Stomach smooth muscle (tissue), 2 donors: ENCODE data around the gene KIR2DL4.
"Not testable (repeated sequence)": the region's sequence is repeated elsewhere in the genome, so short reads cannot be mapped to it uniquely, and the experiment has no call there.

ENCODE experiments used
- H3K27ac ChIP-seq: one replicate; pipeline ENCODE4 v1.7.0; 2013; ENCODE audit warnings: mild to moderate bottlenecking, low read length, inconsistent platforms
- H3K27me3 ChIP-seq, 2 donors: one replicate each; pipeline ENCODE4 v1.7.0; 2013; ENCODE audit warnings: low read length in 2 of 2; ENCODE audit not compliant: insufficient read depth in 2 of 2, control insufficient read depth in 1 of 2
- H3K36me3 ChIP-seq, 2 donors: one replicate each; pipeline ENCODE4 v1.7.0; 2013; ENCODE audit warnings: low read length in 2 of 2; ENCODE audit not compliant: control insufficient read depth in 2 of 2, insufficient read depth in 2 of 2
- H3K4me1 ChIP-seq: one replicate; pipeline ENCODE4 v1.7.0; 2013; ENCODE audit warnings: low read length; ENCODE audit not compliant: control insufficient read depth, insufficient read depth
- H3K4me3 ChIP-seq, 2 donors: one replicate each; pipeline ENCODE4 v1.7.0; 2013; ENCODE audit warnings: low read length in 2 of 2
- H3K9ac ChIP-seq, 2 donors: one replicate each; pipeline ENCODE4 v1.7.0; 2013; ENCODE audit warnings: low read length in 2 of 2, mild to moderate bottlenecking in 1 of 2
- H3K9me3 ChIP-seq, 2 donors: one replicate each; pipeline ENCODE4 v1.7.0; 2013; ENCODE audit warnings: low read length in 2 of 2; ENCODE audit not compliant: control insufficient read depth in 2 of 2
- donor health status: healthy.
- donor health status: Pancreatic carcinoma.

KIR2DL4 gene

DNA sequence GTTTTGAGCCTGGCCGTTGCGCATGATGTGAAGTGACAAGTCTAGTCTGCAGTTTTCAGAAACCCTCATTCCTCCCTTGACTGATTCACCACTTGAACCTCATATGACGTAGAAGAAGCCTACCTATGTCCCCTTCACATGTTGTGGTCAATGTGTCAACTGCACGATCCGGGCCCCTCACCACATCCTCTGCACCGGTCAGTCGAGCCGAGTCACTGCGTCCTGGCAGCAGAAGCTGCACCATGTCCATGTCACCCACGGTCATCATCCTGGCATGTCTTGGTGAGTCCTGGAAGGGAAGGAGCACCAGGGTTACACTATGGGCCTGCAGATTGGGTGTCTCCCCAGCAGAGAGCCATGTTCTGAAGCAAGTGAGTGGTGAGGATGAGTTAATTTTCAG is at the start of gene KIR2DL4:
TSS of gene KIR2DL4 (plus strand) at position 201 of the 400 bp plus-strand sequence. CDS start at position 243, 42 bp downstream.
- no peak within 1 kb of the TSS for H3K27ac ChIP-seq
- H3K4me3 ChIP-seq = no peak within 1 kb of the TSS
- H3K27me3 ChIP-seq = peaks cover 3 to 4% of the 10 kb centered on the region in 2 donors
- no peaks in the 10 kb centered on the region for H3K36me3 ChIP-seq
- H3K9me3 ChIP-seq = peaks cover 0 to under 1% of the 10 kb centered on the region in 2 donors
- H3K4me1 ChIP-seq = no peaks in the 10 kb centered on the region
- no peak within 1 kb of the TSS for H3K9ac ChIP-seq

DNA sequence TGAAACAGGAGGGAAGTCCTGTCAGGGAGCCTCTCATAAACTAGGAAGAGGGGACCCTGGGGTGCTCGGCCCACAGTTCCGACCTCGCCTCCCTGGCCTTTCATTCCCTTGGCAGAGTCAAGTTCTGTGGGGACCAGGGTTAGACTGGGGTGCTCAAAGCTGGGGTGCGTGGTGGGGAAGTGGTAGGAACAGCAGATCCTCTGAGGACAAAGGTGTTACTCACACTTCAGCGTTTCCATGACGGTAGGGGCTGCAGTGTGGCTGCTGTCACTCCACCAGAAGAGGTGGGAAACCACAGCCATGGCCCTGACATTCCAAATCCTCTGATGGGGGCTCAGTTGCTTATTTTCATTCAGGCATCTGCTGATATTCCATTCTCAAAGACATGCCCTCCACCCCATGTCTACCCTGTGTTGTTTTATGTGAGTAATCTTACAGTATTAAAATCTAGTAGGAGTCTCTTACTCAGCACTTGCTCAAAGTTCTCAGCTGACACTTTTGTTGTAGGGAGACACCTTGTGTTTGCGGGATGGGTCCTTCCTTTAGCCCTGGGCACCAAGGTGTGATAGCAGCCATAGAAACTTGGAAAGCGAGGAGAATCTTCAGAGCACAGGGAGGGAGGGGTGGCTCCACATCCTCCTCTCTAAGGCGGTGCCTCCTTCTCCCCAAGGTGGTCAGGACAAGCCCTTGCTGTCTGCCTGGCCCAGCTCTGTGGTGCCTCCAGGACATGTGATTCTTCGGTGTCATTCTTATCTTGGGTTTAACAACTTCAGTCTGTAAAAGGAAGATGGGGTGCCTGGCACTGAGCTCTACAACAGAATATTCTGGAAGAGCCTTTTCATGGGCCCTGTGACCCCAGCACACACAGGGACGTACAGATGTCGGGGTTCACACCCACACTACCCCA is 47.0 kb upstream of the KIR2DL4 start:
- not testable (repeated sequence) for H3K27ac ChIP-seq, H3K9ac ChIP-seq, H3K27me3 ChIP-seq, H3K4me1 ChIP-seq, H3K4me3 ChIP-seq, H3K9me3 ChIP-seq, H3K36me3 ChIP-seq

GRCh38 chr19:54758577-54758976 is 44.8 kb upstream of the KIR2DL4 start:
- H3K27ac ChIP-seq, H3K27me3 ChIP-seq, H3K9ac ChIP-seq, H3K36me3 ChIP-seq, H3K9me3 ChIP-seq, H3K4me3 ChIP-seq, H3K4me1 ChIP-seq: not testable (repeated sequence)

GRCh38 chr19:54764219-54764618 is 39.2 kb upstream of the KIR2DL4 start:
- H3K9me3 ChIP-seq, H3K36me3 ChIP-seq, H3K27ac ChIP-seq: not testable (repeated sequence)

GRCh38 chr19:54766464-54766863 is 36.9 kb upstream of the KIR2DL4 start:
- H3K27me3 ChIP-seq, H3K4me3 ChIP-seq, H3K9me3 ChIP-seq, H3K36me3 ChIP-seq, H3K27ac ChIP-seq, H3K4me1 ChIP-seq, H3K9ac ChIP-seq: not testable (repeated sequence)

More at GRCh38 chr19:54764219-54764618, 39.2 kb upstream of the KIR2DL4 start:
- H3K4me1 ChIP-seq, H3K4me3 ChIP-seq, H3K9ac ChIP-seq, H3K27me3 ChIP-seq: not testable (repeated sequence)

GRCh38 chr19:54769646-54770045 is 33.8 kb upstream of the KIR2DL4 start, which contains the start of gene KIR2DL1:
TSS of gene KIR2DL1 (plus strand) at chr19:54769793. CDS start at chr19:54769851, 58 bp downstream.
- H3K9ac ChIP-seq, H3K27ac ChIP-seq, H3K4me1 ChIP-seq, H3K4me3 ChIP-seq, H3K27me3 ChIP-seq, H3K36me3 ChIP-seq, H3K9me3 ChIP-seq: not testable (repeated sequence)

DNA sequence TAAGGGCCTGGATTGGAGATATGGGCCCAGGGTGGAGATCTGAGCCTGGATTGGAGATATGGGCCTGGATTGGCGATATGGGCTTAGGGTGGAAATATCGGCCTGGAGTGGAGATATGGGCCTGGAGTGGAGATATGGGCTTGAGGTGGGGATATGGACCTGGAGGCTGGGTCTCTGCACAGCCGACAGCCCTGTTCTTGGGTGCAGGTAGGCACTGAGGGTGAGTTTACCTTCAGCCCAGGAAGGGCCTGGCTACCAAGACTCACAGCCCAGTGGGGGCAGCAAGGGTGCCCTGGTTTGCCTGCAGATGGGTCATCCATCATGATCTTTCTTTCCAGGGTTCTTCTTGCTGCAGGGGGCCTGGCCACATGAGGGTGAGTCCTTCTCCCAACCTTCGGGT is 32.9 kb upstream of the KIR2DL4 start:
- not testable (repeated sequence) for H3K27ac ChIP-seq, H3K9me3 ChIP-seq, H3K27me3 ChIP-seq, H3K4me1 ChIP-seq, H3K9ac ChIP-seq, H3K4me3 ChIP-seq, H3K36me3 ChIP-seq

GRCh38 chr19:54771018-54771960 is 32.1 kb upstream of the KIR2DL4 start:
- not testable (repeated sequence) for H3K27me3 ChIP-seq, H3K9ac ChIP-seq, H3K4me1 ChIP-seq, H3K9me3 ChIP-seq, H3K27ac ChIP-seq, H3K36me3 ChIP-seq, H3K4me3 ChIP-seq

DNA sequence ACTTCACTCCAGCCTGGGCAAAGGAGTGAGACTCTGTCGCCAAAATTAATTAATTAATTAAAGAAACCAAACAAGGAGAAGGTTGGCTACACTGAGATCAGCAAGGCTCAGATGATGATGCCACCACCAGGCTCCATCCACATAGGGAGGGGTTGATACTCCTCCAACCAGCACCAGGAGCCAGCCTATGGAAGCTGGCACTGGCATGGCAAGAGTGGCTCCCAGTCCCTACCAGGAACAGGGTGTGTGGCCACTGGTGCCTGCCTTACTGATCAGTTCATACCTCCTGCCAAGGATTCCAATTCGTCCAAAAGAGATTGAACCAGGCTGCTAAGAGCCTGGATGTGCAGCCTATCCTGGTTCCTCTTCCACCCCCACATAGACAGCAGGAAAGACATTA is 30.7 kb upstream of the KIR2DL4 start:
- H3K4me3 ChIP-seq, H3K27ac ChIP-seq, H3K27me3 ChIP-seq, H3K4me1 ChIP-seq, H3K9me3 ChIP-seq, H3K9ac ChIP-seq, H3K36me3 ChIP-seq: not testable (repeated sequence)

DNA sequence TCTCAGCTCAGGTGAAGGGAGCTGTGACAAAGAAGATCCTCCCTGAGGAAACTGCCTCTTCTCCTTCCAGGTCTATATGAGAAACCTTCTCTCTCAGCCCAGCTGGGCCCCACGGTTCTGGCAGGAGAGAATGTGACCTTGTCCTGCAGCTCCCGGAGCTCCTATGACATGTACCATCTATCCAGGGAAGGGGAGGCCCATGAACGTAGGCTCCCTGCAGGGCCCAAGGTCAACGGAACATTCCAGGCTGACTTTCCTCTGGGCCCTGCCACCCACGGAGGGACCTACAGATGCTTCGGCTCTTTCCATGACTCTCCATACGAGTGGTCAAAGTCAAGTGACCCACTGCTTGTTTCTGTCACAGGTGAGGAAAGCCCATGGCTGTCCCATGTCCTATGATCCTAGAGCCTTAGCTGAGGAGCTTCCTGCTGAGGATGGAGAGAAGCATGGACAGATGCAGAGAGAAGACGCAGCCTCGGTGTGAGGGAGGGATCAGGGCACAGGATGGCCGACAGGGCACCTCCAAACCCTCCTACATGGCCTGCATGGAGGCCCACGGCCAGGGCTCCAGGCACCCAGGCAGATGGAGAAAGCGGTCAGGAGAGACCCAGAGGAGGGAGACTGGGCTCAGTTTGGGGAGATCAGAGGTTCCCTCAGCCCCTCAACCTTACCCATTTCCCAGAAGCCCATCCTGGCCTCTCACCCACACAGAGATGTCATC is 28.2 kb upstream of the KIR2DL4 start:
- H3K27ac ChIP-seq, H3K9ac ChIP-seq, H3K4me3 ChIP-seq, H3K9me3 ChIP-seq, H3K27me3 ChIP-seq, H3K4me1 ChIP-seq, H3K36me3 ChIP-seq: not testable (repeated sequence)
